Skeletal muscle cell (primary cell): ENCODE results near the gene GAREM1.

Experiments used
- DNase-seq: peaks from one replicate; pipeline ENCODE4 v3.0.0-alpha.2; 2010; ENCODE audit warnings: low read depth
- H3K4me3 ChIP-seq: 2 replicates; pipeline ENCODE4 v1.5.1; 2011; ENCODE audit warnings: low read depth, mild to moderate bottlenecking, control low read depth, low read length, moderate library complexity

GAREM1 gene

GRCh38 chr18:32460171-32460731 lies 10.4 kb downstream of the GAREM1 start:
- H3K4me3 ChIP-seq = no peak overlapping the region
- DNase-seq = no peak

GRCh38 chr18:32459361-32460101 lies 11.2 kb downstream of the GAREM1 start:
- no peak for DNase-seq
- no peak overlapping the region for H3K4me3 ChIP-seq

GRCh38 chr18:32455361-32455760 lies 15.3 kb downstream of the GAREM1 start:
- DNase-seq = no peak
- no peak overlapping the region for H3K4me3 ChIP-seq

GRCh38 chr18:32454593-32454992 lies 16.1 kb downstream of the GAREM1 start:
- no peak overlapping the region for H3K4me3 ChIP-seq
- no peak for DNase-seq

GRCh38 chr18:32450874-32451273 lies 19.8 kb downstream of the GAREM1 start:
- H3K4me3 ChIP-seq = no peak overlapping the region
- DNase-seq = no peak

GRCh38 chr18:32450026-32450691 lies 20.5 kb downstream of the GAREM1 start:
- no peak for DNase-seq

GRCh38 chr18:32446780-32447179 lies 23.9 kb downstream of the GAREM1 start:
- no peak overlapping the region for H3K4me3 ChIP-seq
- no peak for DNase-seq

More at GRCh38 chr18:32450026-32450691, 20.5 kb downstream of the GAREM1 start:
- no peak overlapping the region for H3K4me3 ChIP-seq

- no peak for DNase-seq
- H3K4me3 ChIP-seq = no peak overlapping the region
These were observed 24.8 kb downstream of the GAREM1 start for GRCh38 chr18:32445846-32446245.

GRCh38 chr18:32443706-32444215 lies 26.9 kb downstream of the GAREM1 start:
- no peak for DNase-seq
- H3K4me3 ChIP-seq = no peak overlapping the region

GRCh38 chr18:32443033-32443705 lies 27.5 kb downstream of the GAREM1 start:
- no peak overlapping the region for H3K4me3 ChIP-seq
- no peak for DNase-seq

- no peak overlapping the region for H3K4me3 ChIP-seq
- no peak for DNase-seq
These were observed 28.1 kb downstream of the GAREM1 start for GRCh38 chr18:32442575-32442974.

GRCh38 chr18:32441533-32441932 lies 29.1 kb downstream of the GAREM1 start:
- DNase-seq = peak; percentile 55
- H3K4me3 ChIP-seq = no peak overlapping the region

GRCh38 chr18:32440518-32440917 lies 30.2 kb downstream of the GAREM1 start:
- DNase-seq = no peak
- H3K4me3 ChIP-seq = no peak overlapping the region

- no peak overlapping the region for H3K4me3 ChIP-seq
- no peak for DNase-seq
These were observed 30.9 kb downstream of the GAREM1 start for GRCh38 chr18:32439802-32440201.

GRCh38 chr18:32439241-32439640 lies 31.4 kb downstream of the GAREM1 start:
- no peak overlapping the region for H3K4me3 ChIP-seq
- DNase-seq = no peak

GRCh38 chr18:32438173-32438572 lies 32.5 kb downstream of the GAREM1 start:
- no peak for DNase-seq
- no peak overlapping the region for H3K4me3 ChIP-seq

- no peak overlapping the region for H3K4me3 ChIP-seq
- no peak for DNase-seq
These were observed 33.4 kb downstream of the GAREM1 start for GRCh38 chr18:32437100-32437834.

GRCh38 chr18:32435631-32436500 lies 34.8 kb downstream of the GAREM1 start:
- no peak for DNase-seq
- no peak overlapping the region for H3K4me3 ChIP-seq
